T-helper 2 cell treated with Interferon-gamma antibody and Interleukin-4, amounts not matched to agents 5 μg/mL and 100 μg/mL, for 36 hours (primary cell): ENCODE data around the gene SDF2L1.
"Not testable (repeated sequence)": the region's sequence is repeated elsewhere in the genome, so short reads cannot be mapped to it uniquely, and the experiment has no call there.

Experiments used
- DNase-seq: peaks from one replicate; pipeline ENCODE4 v3.0.0; 2021; ENCODE audit warnings: low spot score
- H3K27ac Mint-ChIP-seq: one replicate; pipeline ENCODE4 v1.8.0; 2021; ENCODE audit warnings: mild to moderate bottlenecking, mixed read lengths
- H3K27me3 Mint-ChIP-seq: one replicate; pipeline ENCODE4 v1.8.0; 2021; ENCODE audit warnings: low read depth, mixed read lengths
- H3K36me3 Mint-ChIP-seq: one replicate; pipeline ENCODE4 v1.8.0; 2021; ENCODE audit warnings: low read depth, mixed read lengths
- H3K4me1 Mint-ChIP-seq: one replicate; pipeline ENCODE4 v1.8.0; 2021; ENCODE audit warnings: low read depth, mixed read lengths
- H3K4me3 Mint-ChIP-seq: one replicate; pipeline ENCODE4 v1.8.0; 2022; ENCODE audit warnings: mild to moderate bottlenecking, moderate library complexity, mixed read lengths
- H3K9me3 Mint-ChIP-seq: one replicate; pipeline ENCODE4 v1.8.0; 2021; ENCODE audit warnings: mixed read lengths

The SDF2L1 gene

DNA sequence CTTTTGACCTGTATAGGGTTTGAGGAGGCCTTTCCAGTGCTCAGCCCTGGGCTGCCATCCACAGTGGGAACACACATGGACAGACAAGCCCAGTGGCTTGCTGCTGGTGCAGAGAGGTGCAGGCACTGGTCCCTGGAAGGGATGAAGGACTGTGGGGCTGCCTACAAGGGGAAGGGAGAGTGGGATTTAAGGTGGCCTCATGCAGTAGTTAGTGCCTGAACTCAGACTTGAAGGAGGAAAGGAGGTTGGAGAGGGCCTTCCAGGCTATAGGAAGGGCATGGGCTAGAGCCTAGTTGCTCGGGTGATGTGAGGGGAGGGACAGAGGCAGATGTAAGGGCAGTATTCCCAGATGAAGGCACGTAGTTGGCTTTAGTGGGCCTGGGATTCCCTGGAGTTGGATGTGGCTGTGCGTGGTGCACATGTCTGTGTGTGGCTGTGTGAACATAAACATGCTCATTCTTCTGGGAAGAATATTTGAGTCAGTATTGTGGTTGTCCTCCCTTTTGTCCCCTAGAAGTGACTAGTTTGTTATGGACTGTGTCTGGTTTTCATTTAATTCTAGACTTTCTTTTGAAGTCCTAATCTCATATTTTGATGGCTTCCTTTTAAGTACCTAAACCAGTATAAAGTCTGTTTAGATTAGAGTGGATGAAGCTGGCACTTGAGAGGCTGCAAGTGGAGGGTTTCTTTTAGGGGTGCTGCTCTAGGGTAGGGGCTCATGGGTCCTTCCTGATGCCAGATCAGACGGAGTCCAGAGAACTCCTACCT is 30.7 kb upstream of the SDF2L1 start:
- Mint-ChIP-seq H3K27me3 (no peaks in the 10 kb centered on the region), H3K36me3 (peaks cover 30% of the 10 kb centered on the region), H3K4me3 (no peak overlapping the region), H3K9me3 (no peaks in the 10 kb centered on the region), H3K4me1 (peaks cover 9% of the 10 kb centered on the region), H3K27ac (peak overlapping the region; percentile 11)
- DNase-seq, result no peak

DNA sequence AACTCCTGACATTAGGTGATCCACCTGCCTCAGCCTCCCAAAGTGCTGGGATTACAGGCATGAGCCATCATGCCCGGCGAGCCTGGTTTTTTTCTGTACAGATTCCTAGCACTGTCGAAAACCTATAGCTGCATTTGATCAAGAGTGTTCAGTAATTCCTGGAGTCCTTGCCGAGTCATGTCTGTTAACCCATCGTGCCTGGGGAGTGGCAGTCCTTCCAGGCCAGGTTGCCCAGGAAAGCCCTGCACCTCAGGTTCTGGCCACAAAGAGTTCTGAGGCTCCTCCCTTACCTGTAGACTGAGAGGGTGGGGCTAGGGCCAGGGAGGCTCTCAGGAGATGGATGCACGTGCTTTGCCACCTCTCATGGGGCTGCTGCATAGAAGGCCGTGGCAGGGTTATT is 29.2 kb upstream of the SDF2L1 start:
- Mint-ChIP-seq H3K4me3 (no peak overlapping the region), H3K4me1 (peaks cover 5% of the 10 kb centered on the region), H3K9me3 (no peaks in the 10 kb centered on the region), H3K27me3 (no peaks in the 10 kb centered on the region), H3K36me3 (peaks cover 24% of the 10 kb centered on the region), H3K27ac (no peak overlapping the region)
- DNase-seq, result no peak

DNA sequence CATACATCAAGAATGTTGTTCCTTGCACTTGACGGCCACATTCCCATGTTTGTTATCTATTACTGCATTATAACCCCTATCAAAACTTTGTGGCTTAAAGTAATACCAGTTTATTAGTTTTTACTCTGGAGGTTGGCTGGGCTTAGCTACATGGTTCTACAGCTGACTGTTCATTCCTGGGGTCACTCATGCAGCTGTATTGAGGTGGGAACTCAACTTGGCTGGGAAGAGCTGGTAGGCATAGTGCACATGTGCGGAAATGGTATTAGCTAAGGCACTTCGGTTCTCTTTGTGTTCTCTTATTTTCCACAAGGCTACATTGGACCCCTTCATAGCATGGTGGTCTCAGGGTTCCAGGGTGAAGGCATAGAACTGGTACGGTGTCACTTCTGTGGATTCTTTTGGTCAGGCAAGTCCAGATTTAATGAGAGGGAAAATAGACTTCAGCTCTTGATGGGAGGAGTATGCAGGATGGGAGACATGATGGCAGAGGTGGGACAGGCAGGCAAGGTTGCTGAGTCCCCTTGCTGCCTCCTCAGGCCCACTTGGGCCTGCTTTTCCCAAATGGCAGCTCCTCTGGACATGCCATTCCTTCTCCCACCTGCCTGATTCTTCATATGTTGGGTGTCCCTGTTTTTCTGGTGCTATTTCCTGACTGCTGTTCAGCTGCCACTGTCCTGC is 28.4 kb upstream of the SDF2L1 start:
- Mint-ChIP-seq H3K9me3 (no peaks in the 10 kb centered on the region), H3K36me3 (peaks cover 22% of the 10 kb centered on the region), H3K27me3 (no peaks in the 10 kb centered on the region), H3K4me1 (peaks cover 5% of the 10 kb centered on the region), H3K4me3 (no peak overlapping the region), H3K27ac (no peak overlapping the region)
- DNase-seq, result no peak

DNA sequence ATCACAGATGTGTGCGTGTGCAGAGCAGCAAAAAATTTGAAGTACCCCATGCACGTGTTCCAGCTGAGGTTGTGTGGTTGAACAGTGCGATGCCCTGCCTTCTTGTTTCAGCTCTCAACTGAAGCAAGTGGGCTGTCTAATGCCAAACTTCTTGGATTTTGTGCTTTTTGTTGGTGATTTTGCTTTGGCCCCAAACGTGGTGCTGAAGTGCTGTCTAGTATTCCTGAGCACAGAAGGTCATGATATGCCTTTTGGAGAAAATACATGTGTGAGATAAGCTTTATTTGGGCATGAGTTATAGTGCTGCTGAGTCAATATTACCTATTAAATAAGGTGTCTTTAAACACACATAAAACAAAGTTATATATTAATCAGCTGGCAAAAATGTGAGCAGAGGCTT is 26.4 kb upstream of the SDF2L1 start:
- no peak overlapping the region for H3K27ac Mint-ChIP-seq
- peaks cover 22% of the 10 kb centered on the region for H3K36me3 Mint-ChIP-seq
- no peaks in the 10 kb centered on the region for H3K27me3 Mint-ChIP-seq
- DNase-seq, result no peak
- H3K4me3 Mint-ChIP-seq, result no peak overlapping the region
- H3K4me1 Mint-ChIP-seq, result peaks cover 5% of the 10 kb centered on the region
- no peaks in the 10 kb centered on the region for H3K9me3 Mint-ChIP-seq

DNA sequence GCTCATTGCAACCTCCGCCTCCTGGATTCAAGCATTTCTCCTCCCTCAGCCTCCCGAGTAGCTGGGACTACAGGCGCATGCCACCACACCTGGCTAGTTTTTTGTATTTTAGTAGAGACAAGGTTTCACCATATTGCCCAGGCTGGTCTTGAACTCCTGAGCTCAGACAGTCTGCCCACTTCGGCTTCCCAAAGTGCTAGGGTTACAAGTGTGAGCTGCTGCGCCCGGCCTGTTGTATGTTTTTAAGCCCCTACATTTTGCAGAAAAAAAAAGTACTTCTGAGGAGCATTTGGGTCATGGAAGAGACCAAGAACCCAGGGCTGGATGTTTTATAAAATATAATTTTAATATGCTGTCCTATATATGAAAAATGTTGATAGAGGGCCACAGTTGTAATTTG is 24.8 kb upstream of the SDF2L1 start:
- H3K36me3 Mint-ChIP-seq, result peaks cover 20% of the 10 kb centered on the region
- not testable (repeated sequence) for H3K27ac Mint-ChIP-seq, DNase-seq, H3K4me3 Mint-ChIP-seq, H3K4me1 Mint-ChIP-seq, H3K27me3 Mint-ChIP-seq, H3K9me3 Mint-ChIP-seq

DNA sequence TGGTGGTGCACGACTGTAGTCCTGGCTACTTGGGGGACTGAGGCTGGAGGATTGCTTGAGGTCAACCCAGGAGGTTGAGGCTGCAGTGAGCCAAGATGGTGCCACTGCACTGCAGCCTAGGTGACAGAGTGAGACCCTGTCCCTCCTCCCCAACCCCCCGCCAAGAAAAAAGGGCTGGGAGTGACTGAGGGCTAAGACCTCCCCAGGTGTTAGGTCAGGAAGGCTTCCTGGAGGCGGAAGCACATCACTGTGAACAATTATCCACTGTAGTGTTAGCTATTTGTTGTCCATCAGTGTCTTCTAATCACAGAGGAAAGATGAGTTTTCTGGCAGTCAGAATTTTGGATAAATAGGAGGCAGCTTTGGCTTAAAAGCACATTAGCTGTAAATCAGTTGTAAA is 21.1 kb upstream of the SDF2L1 start:
- Mint-ChIP-seq H3K27ac (no peak overlapping the region), H3K9me3 (no peaks in the 10 kb centered on the region), H3K4me3 (no peak overlapping the region), H3K36me3 (peaks cover 20% of the 10 kb centered on the region), H3K27me3 (no peaks in the 10 kb centered on the region), H3K4me1 (peaks cover 3% of the 10 kb centered on the region)
- DNase-seq, result no peak

DNA sequence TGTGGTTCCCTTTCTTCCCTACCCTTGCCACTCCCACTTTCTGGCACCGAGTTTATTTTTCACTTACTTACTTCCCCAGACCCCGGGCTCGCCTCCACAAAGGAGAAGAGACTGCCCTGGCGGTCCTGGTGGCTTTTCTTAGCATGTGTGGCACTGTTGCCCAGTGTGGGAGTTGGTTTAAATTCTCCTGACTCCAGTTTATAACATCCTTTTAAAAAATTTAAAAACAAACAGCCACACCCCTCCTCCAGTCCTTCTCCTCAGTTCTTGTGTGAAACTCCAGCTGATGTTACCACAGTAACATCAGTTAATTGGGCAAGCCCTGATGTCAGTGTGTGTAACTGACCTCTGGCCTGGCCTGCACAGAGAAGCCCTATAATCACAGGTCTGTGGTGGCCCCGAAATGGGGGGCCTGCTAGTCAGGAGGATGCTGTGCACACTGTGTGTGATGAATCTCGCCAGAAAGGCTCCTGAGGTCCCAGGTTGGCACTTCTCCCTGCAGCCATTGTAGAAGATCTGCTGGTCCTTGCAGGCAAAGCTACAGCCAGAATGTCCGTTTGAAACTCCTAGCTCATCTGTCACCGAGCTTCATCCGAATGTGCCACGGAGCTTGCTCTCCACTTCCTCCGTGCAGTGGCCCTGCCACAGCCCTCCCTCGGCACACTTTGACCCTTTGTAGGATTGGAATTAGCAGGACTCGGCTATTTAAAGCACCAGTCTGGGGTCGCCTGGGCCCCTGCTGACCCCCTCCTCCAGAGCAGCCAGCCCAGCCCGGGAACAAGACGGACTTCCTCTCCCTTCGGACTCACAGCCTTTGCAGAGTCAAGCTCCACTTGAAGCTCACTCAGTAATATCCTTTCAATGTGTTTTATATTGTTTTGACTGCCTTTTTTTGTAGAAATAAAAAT is 19.8 kb upstream of the SDF2L1 start:
- DNase-seq, result no peak
- Mint-ChIP-seq H3K4me3 (no peak overlapping the region), H3K9me3 (no peaks in the 10 kb centered on the region), H3K4me1 (peaks cover 8% of the 10 kb centered on the region), H3K27me3 (no peaks in the 10 kb centered on the region), H3K27ac (no peak overlapping the region), H3K36me3 (peaks cover 26% of the 10 kb centered on the region)

DNA sequence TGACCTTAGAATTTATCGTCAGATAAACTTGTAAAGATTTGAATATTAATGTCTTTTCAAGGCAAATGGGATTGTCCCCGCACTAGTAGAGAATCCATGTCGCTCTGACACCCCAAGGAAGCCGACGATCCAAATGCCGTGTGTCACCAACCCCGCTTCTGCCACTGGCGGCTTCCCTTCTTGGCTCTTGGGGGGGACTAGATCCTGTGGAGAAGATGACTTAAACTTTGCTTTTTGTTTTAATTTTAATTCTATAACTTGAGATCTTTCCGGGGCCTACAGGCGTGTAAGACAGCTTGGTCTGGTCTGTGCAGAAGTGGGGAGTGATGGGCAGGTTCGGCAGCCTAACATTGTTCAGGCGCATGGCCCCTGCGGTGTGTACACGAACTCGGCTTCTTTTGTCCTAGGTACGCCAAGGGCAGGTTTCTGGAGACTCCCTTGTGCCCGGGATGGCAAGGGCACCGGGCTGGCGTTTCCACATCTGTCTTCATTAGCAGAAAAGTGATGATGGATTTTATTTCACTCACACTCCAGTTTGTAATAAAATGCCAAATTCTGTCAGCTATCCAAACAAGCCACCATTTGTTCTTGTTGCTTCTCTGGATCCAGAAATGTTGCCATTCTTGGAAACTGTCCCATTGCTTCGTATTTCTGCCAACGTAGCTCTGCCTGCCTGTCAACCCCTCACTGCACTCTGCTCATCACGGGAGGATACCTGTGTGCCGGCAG is 19.0 kb upstream of the SDF2L1 start:
- Mint-ChIP-seq H3K4me3 (no peak overlapping the region), H3K4me1 (peaks cover 10% of the 10 kb centered on the region), H3K9me3 (no peaks in the 10 kb centered on the region), H3K36me3 (peaks cover 32% of the 10 kb centered on the region), H3K27me3 (no peaks in the 10 kb centered on the region), H3K27ac (no peak overlapping the region)
- DNase-seq, result no peak

DNA sequence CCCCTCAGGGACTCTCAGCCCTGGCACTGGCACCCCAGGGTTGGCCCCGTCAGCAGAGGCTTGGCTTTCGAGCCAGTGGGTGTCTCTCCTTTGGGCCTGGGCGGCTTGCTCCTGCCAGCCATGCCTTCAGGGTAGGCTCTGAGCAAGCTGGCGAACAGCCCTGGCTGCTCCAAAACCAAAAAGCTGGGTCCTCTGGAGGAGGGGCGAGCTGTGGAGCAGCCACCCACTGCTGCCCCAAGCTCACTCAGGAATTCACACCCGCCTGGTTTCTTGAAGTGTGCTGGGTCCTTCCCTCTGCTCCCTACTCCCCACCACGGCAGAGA is 18.5 kb upstream of the SDF2L1 start:
- Mint-ChIP-seq H3K36me3 (peaks cover 35% of the 10 kb centered on the region), H3K4me3 (no peak overlapping the region), H3K4me1 (peaks cover 13% of the 10 kb centered on the region), H3K27ac (no peak overlapping the region), H3K9me3 (no peaks in the 10 kb centered on the region), H3K27me3 (no peaks in the 10 kb centered on the region)
- DNase-seq, result no peak

DNA sequence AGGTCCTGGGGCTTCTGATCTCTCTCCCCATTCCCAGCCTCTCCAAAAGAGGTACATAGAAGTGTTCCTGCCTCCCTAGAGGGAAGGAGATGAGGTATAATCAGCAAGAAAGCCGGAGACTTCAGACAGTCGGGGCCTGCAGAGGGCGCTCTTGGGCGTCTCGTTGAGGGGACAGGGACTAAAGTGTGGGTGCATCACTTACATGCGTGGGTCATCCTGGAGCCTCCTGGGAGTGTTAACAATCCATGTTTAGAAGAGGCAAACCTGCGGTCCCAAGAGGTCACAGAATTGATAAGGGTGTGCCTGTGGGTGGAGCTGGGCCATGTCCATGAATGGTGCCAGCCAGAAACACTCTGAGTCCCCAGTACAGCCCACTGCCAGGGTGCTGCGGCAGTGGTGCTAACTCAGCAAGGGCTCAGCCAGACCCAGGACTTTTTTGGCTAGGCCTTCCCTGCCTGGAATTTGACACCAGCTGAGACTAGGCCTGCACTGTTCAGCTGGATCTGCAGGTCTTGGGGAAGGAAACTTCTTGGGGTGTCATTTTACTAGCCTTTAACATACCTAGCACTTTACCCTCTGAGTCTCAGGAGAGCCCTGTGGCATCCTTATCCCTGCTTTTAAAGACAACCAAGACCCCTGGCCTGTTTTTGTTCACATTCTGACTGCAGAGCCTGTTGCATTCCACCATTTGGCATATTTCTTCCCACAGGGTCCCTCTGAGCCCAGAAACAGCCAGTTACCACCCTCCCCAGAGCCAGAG is 17.8 kb upstream of the SDF2L1 start:
- no peak for DNase-seq
- H3K9me3 Mint-ChIP-seq, result no peaks in the 10 kb centered on the region
- peaks cover 37% of the 10 kb centered on the region for H3K36me3 Mint-ChIP-seq
- H3K27ac Mint-ChIP-seq, result peak overlapping the region; percentile 6
- no peak overlapping the region for H3K4me3 Mint-ChIP-seq
- H3K4me1 Mint-ChIP-seq, result peaks cover 16% of the 10 kb centered on the region
- no peaks in the 10 kb centered on the region for H3K27me3 Mint-ChIP-seq

DNA sequence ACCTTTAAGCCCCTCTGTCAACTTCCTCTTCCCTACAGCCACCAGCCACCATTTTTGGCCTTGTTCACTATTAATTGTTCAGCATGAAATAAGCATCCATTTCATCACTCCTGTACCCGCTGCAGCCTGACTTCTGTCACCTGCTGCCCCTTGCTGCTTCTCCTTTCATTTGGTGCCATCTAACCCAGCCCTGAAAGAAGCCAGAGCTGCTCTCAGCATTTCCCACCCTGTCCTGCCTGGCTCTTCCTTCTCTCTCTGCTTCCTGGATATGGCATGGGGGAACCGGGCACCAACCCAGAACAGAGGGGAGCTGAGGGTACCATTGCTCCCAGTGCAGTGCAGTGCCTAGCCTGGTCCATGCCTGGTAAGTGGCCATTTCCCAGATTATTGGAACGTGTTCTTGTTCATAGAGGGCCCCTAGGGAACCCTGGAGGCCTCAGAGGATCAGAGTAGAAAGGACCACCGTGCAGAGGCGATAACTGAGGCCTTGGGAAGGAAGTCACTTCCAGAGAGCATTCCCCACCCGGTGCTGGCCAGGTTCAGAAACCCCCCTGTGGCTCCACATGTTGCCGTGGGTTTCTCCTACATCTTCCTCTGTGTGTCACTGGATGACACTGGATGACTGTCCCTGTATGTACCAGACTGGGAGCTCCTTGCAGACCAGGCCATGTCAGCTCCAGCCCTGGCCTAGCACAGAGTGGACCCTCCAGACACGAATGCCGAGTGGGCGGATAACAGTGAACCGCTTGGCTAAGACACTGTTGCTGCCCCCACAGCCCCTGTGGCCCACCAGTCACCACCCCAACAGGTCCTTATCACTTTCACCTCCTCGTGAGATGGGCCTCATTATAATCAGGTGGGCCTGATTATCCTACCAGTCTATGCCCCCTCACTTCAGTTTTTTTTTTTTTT is 17.0 kb upstream of the SDF2L1 start:
- H3K9me3 Mint-ChIP-seq, result no peaks in the 10 kb centered on the region
- no peak for DNase-seq
- peak overlapping the region; percentile 6 for H3K27ac Mint-ChIP-seq
- H3K4me3 Mint-ChIP-seq, result no peak overlapping the region
- H3K4me1 Mint-ChIP-seq, result peaks cover 16% of the 10 kb centered on the region
- no peaks in the 10 kb centered on the region for H3K27me3 Mint-ChIP-seq
- peaks cover 37% of the 10 kb centered on the region for H3K36me3 Mint-ChIP-seq

DNA sequence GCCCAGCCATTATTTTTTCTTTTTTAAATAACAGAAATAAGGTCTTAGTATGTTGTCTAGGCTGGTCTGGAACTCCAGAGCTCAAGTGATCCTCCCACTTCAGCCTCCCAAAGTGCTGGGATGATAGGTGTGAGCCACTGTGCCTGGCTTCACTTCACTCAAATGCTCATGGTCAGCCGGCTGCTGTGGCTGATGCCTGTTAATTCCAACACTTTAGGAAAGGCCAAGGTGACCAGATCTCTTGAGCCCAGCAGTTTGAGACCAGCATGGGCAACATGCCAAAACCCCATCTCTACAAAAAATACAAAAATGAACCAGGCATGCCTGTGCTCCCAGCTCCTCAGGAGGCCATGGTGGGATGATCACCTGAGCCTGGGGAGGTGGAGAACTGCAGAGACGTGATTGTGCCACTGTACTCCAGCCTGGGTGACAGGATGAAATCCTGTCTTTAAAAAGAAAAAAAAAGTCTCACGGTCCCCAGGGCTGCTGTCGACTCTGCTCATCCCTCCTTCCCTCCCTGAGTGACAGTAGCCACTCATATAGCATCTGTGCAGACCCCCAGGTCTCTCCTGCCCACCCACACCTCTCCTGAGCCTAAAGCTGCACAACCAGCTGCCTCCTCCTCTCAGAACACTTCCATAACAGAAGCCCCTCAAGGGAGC is 15.9 kb upstream of the SDF2L1 start:
- no peaks in the 10 kb centered on the region for H3K27me3 Mint-ChIP-seq
- H3K4me1 Mint-ChIP-seq, result peaks cover 24% of the 10 kb centered on the region

More for the DNA sequence above, 15.9 kb upstream of the SDF2L1 start:
- no peaks in the 10 kb centered on the region for H3K9me3 Mint-ChIP-seq
- peak overlapping the region; percentile 72 for H3K27ac Mint-ChIP-seq
- H3K36me3 Mint-ChIP-seq, result peaks cover 37% of the 10 kb centered on the region
- DNase-seq, result no peak
- peak overlapping the region; percentile 41 for H3K4me3 Mint-ChIP-seq
